Measurements from ENCODE around the gene PHF12.

- TF ChIP-seq CTCF (IDR thresholded peaks at IDR 0.05) (no peak), POLR2AphosphoS5 (IDR thresholded peaks at IDR 0.05) (no peak)
Measured at GRCh38 chr17:28906276-28906675, 45.0 kb downstream of the PHF12 start.
